Measurements from ENCODE around the gene DNAAF9.

DNA sequence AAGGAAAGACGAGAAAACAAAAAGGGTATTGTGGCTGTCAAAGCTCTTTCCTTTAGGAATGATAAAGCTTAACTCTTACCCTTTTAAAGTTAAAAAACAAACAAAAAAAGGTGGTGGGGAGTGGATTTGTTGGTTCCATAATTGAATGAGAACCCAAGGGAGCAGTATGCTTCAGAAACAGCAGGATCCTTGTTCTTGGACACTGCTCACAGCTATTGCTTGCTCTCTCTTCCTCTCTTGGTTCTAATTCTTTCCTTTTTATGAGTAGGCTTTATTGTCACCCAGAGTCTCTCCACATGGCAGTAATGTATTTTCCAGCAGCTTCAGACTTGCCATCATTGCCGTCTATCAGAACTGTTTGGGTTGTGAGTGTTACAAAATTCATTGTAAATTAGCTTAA lies 44.7 kb upstream of the DNAAF9 start:
- TF ChIP-seq, protein P1, sequence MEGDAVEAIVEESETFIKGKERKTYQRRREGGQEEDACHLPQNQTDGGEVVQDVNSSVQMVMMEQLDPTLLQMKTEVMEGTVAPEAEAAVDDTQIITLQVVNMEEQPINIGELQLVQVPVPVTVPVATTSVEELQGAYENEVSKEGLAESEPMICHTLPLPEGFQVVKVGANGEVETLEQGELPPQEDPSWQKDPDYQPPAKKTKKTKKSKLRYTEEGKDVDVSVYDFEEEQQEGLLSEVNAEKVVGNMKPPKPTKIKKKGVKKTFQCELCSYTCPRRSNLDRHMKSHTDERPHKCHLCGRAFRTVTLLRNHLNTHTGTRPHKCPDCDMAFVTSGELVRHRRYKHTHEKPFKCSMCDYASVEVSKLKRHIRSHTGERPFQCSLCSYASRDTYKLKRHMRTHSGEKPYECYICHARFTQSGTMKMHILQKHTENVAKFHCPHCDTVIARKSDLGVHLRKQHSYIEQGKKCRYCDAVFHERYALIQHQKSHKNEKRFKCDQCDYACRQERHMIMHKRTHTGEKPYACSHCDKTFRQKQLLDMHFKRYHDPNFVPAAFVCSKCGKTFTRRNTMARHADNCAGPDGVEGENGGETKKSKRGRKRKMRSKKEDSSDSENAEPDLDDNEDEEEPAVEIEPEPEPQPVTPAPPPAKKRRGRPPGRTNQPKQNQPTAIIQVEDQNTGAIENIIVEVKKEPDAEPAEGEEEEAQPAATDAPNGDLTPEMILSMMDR (conservative IDR thresholded peaks at IDR 0.05; ENCODE audit: low read depth, low read length): no peak
- no peak for TF ChIP-seq EZH2 (IDR thresholded peaks at IDR 0.05; ENCODE audit: borderline replicate concordance, low read depth, low read length, poor library complexity, severe bottlenecking)

Measured in A673 (cell line).